HepG2 (cell line): ENCODE results near the gene SDR9C7. TPM values are rescaled to one million over a fixed set of nuclear protein-coding genes. Genes with fewer than 3 reads are reported as not detected.
"Not testable (repeated sequence)": the region's sequence is repeated elsewhere in the genome, so short reads cannot be mapped to it uniquely, and the experiment has no call there.

ENCODE experiments used
- ATAC-seq: fragments of 200-7000 bp; cut with Tn5 transposase; 3 replicates; pipeline ENCODE4 v1.9.1; 2020; ENCODE audit warnings: mild to moderate bottlenecking, moderate library complexity
- BruUV-seq: library from RNA; stranded (reverse); fragments of 400-500 nt; replicated peaks from 2 replicates; lab custom pipeline; 2021; lab: Mats Ljungman, UMichigan
- CTCF ChIA-PET: fragments of 300-600 bp; formaldehyde crosslinking; extraction: SDS; loops from one replicate; lab custom pipeline; 2021; ENCODE audit warnings: low total read pairs, inconsistent platforms, low intra/inter-chr PET ratio; lab: Yijun Ruan, JAX
- POLR2A ChIA-PET: fragments of 350-600 bp; sonication (Branson Sonifier 250); formaldehyde crosslinking; loops from one replicate; lab custom pipeline; 2020; ENCODE audit warnings: antibody characterized with exemption, inconsistent platforms; lab: Yijun Ruan, JAX
- DNase-seq: peaks from one replicate; pipeline ENCODE4 v3.0.0-alpha.2; 2015; ENCODE audit warnings: low spot score
- FAIRE-seq: peaks from 3 replicates; lab custom pipeline; 2011; peaks lifted over from hg19 to GRCh38; lab: Jason Lieb, UNC
- H2AFZ ChIP-seq: one replicate; pipeline ENCODE4 v1.6.1; 2011; ENCODE audit warnings: low read length, inconsistent platforms
- H3K27ac ChIP-seq: fragments of 300-600 bp; 3 replicates; pipeline ENCODE4 v1.8.0; 2011; ENCODE audit warnings: mixed run types, mild to moderate bottlenecking, mixed read lengths, low read length, inconsistent platforms; ENCODE audit not compliant: insufficient read depth; ENCODE audit errors: extremely low read length
- H3K27me3 ChIP-seq, 2 experiments: fragments of 200-600 bp in 1 of 2; 2 replicates in 1 of 2; 3 replicates in 1 of 2; pipeline versions ENCODE4 v1.6.0 to v1.8.0; 2011; ENCODE audit warnings: low read length in 2 of 2, mild to moderate bottlenecking in 2 of 2, moderate library complexity in 2 of 2, inconsistent platforms in 1 of 2; ENCODE audit not compliant: insufficient read depth in 2 of 2, control insufficient read depth in 1 of 2
- H3K36me3 ChIP-seq, 2 experiments: fragments of 200-600 bp in 1 of 2; replicated peaks in 1 of 2; 2 replicates in 1 of 2; 3 replicates in 1 of 2; pipeline versions ENCODE4 v1.5.1 to v1.8.0; 2011; ENCODE audit warnings: low read length in 2 of 2, inconsistent platforms in 1 of 2; ENCODE audit not compliant: insufficient read depth in 2 of 2, control insufficient read depth in 1 of 2
- H3K4me1 ChIP-seq: 2 replicates; pipeline ENCODE4 v1.5.1; 2012; ENCODE audit warnings: low read length, inconsistent platforms; ENCODE audit not compliant: insufficient read depth
- H3K4me2 ChIP-seq: 2 replicates; pipeline ENCODE4 v1.6.0; 2011; ENCODE audit warnings: low read depth, low read length, inconsistent platforms
- H3K4me3 ChIP-seq, 3 experiments: fragments of 200-600 bp in 1 of 3; sonication (generic), shearing (Covaris generic) in 1 of 3; replicated peaks in 1 of 3; 2 replicates each; pipeline ENCODE4 v1.5.1; 2011 to 2016; ENCODE audit warnings: low read length in 3 of 3, inconsistent platforms in 2 of 3, low read depth in 2 of 3, mild to moderate bottlenecking in 2 of 3, control low read depth in 1 of 3, mixed read lengths in 1 of 3; ENCODE audit not compliant: insufficient read depth in 1 of 3
- H3K79me2 ChIP-seq: one replicate; pipeline ENCODE4 v1.6.1; 2011; ENCODE audit warnings: low read length, inconsistent platforms; ENCODE audit not compliant: insufficient read depth
- H3K9ac ChIP-seq: 2 replicates; pipeline ENCODE4 v1.6.0; 2011; ENCODE audit warnings: mild to moderate bottlenecking, low read depth, low read length, inconsistent platforms; ENCODE audit not compliant: insufficient read depth
- H3K9me3 ChIP-seq: 2 replicates; pipeline ENCODE4 v1.5.1; 2012; ENCODE audit warnings: mild to moderate bottlenecking, low read length
- H4K20me1 ChIP-seq: 2 replicates; pipeline ENCODE4 v1.6.0; 2011; ENCODE audit warnings: inconsistent platforms, mild to moderate bottlenecking, low read length, moderate library complexity; ENCODE audit not compliant: insufficient read depth
- SOX13 ChIP-seq, 3 experiments: fragments of 450-650 bp in 1 of 3; sonication (generic) in 1 of 3; formaldehyde crosslinking in 1 of 3; IDR thresholded peaks in 2 of 3; conservative IDR thresholded peaks in 1 of 3; 2 replicates each; pipeline versions ENCODE4 v1.5.0 to v1.6.1; 2016 to 2020; ENCODE audit warnings: antibody characterized with exemption in 1 of 3, mild to moderate bottlenecking in 1 of 3, missing compliant biosample characterization in 1 of 3, missing genetic modification reagents in 1 of 3, moderate library complexity in 1 of 3
- ZNF652 ChIP-seq: IDR thresholded peaks from 2 replicates; pipeline ENCODE4 v1.6.1; 2016; ENCODE audit warnings: low read depth, borderline replicate concordance
- ZNF687 ChIP-seq: sonication (generic); formaldehyde crosslinking; IDR thresholded peaks from 2 replicates; pipeline ENCODE4 v1.5.1; 2020; ENCODE audit warnings: mild to moderate bottlenecking, missing genetic modification reagents, moderate library complexity
- WGBS: methylation state at CpG from one replicate; pipeline ENCODE4 v1.1.6; 2017; ENCODE audit warnings: low lambda C conversion rate; 5-methylcytosine and 5-hydroxymethylcytosine counted together
- in situ Hi-C: cut with HindIII; loops from 2 replicates; pipeline ENCODE4 v1.10.0; 2017; ENCODE audit warnings: low pct_unique_long_range_greater_than_20kb; ENCODE audit not compliant: extremely low pct_ligation_motif_present
- intact Hi-C: fragments of 100-400 bp; cut with micrococcal nuclease; formaldehyde crosslinking; loops from one replicate; pipeline ENCODE4 v1.10.0; 2022; ENCODE audit not compliant: unreplicated experiment
- polyA plus RNA-seq, 8 experiments: library from polyadenylated mRNA; depleted of rRNA in 3 of 8; stranded (reverse) in 7 of 8; unstranded in 1 of 8; fragments of >200 nt; fragmentation: Illumina TruSeq in 4 of 8; extraction: Trizol in 4 of 8; gene quantifications; 2 replicates each; pipeline versions ENCODE4 v1.2.1 to v1.2.3, GENCODE V29; 2011 to 2016; ENCODE audit warnings: low read depth in 4 of 8, missing spikeins in 1 of 8, mixed read lengths in 1 of 8; ENCODE audit not compliant: insufficient read depth in 1 of 8
- total RNA-seq, 5 experiments: library from RNA; depleted of rRNA; stranded (reverse); fragments of >200 nt; fragmentation: Illumina TruSeq; extraction: Trizol; gene quantifications; 2 replicates each; pipeline ENCODE4 v1.2.3, GENCODE V29; 2016; ENCODE audit warnings: low read depth in 1 of 5

Gene SDR9C7
- total and polyA plus RNA-seq, 2 of the 13 experiments (the other 11 are each of a cell fraction or from before 2014, with no cell fraction given): 0.04 TPM; not detected in 1

- H4K20me1 ChIP-seq; H3K27me3 ChIP-seq; ATAC-seq; H3K9me3 ChIP-seq; H3K4me2 ChIP-seq; H3K9ac ChIP-seq; H2AFZ ChIP-seq; H3K4me3 ChIP-seq; in situ Hi-C loops; CTCF ChIA-PET; H3K79me2 ChIP-seq; BruUV-seq; H3K36me3 ChIP-seq; POLR2A ChIA-PET; intact Hi-C loops; DNase-seq; H3K27ac ChIP-seq; FAIRE-seq; TF ChIP-seq SOX13 (IDR thresholded peaks at IDR 0.05): not testable (repeated sequence)
- TF ChIP-seq ZNF687 (CRISPR knock-in tag): peak; percentile 17; the same call in 1 of the 2 replicates
- TF ChIP-seq ZNF652: peak; percentile 77
- peak in 1 of 2 experiments; percentile 43; a peak in 2 of 4 replicates for TF ChIP-seq SOX13 (CRISPR knock-in tag; conservative IDR thresholded peaks at IDR 0.05 in 1 of 2, IDR thresholded peaks at IDR 0.05 in 1 of 2)
- peaks cover 33% of the 10 kb centered on the region for H3K4me1 ChIP-seq
- WGBS: 43% methylated on average over 6 of the region's 28 CpGs
These were observed 54.7 kb downstream of the SDR9C7 start for GRCh38 chr12:56879240-56880124.
